Neural cell (in vitro differentiated cells): ENCODE data around the gene PTCD1. TPM values are rescaled to one million over a fixed set of nuclear protein-coding genes. Genes with fewer than 3 reads are reported as not detected.

Experiments
- H2AFZ ChIP-seq: fragments of 200-600, 300-800 bp; sonication (generic), shearing (Covaris generic); 2 replicates; pipeline ENCODE4 v1.6.0; 2014; ENCODE audit warnings: low read depth, mild to moderate bottlenecking, antibody characterized with exemption, low read length, moderate library complexity
- H3F3A ChIP-seq: fragments of 200-600 bp; shearing (Covaris generic); 2 replicates; pipeline ENCODE4 v1.6.1; 2016; ENCODE audit warnings: mild to moderate bottlenecking, moderate library complexity, mixed read lengths, antibody characterized with exemption, low read length; ENCODE audit not compliant: insufficient read depth, poor library complexity, severe bottlenecking
- H3K27ac ChIP-seq: fragments of 200-600, 300-800 bp; sonication (generic), shearing (Covaris generic); 2 replicates; pipeline ENCODE4 v1.5.1; 2014; ENCODE audit warnings: mild to moderate bottlenecking, low read length, moderate library complexity
- H3K27me3 ChIP-seq: fragments of 300-800, 200-600 bp; sonication (generic), shearing (Covaris generic); 2 replicates; pipeline ENCODE4 v1.6.0; 2014; ENCODE audit warnings: mild to moderate bottlenecking, low read depth, low read length, moderate library complexity; ENCODE audit not compliant: insufficient read depth
- H3K36me3 ChIP-seq: fragments of 300-800, 200-600 bp; sonication (generic), shearing (Covaris generic); 2 replicates; pipeline ENCODE4 v1.5.1; 2014; ENCODE audit warnings: mild to moderate bottlenecking, antibody characterized with exemption, low read length, moderate library complexity; ENCODE audit not compliant: insufficient read depth
- H3K4me2 ChIP-seq: fragments of 300-800, 200-600 bp; sonication (generic), shearing (Covaris generic); 2 replicates; pipeline ENCODE4 v1.6.0; 2014; ENCODE audit warnings: mild to moderate bottlenecking, low read length
- H3K4me3 ChIP-seq: fragments of 300-800, 200-600 bp; sonication (generic), shearing (Covaris generic); 2 replicates; pipeline ENCODE4 v1.5.1; 2014; ENCODE audit warnings: mild to moderate bottlenecking, low read length, moderate library complexity
- H3K79me2 ChIP-seq: fragments of 200-600 bp; shearing (Covaris generic); replicated peaks from 2 replicates; pipeline ENCODE4 v1.6.0; 2014; ENCODE audit warnings: mild to moderate bottlenecking, low read length, moderate library complexity; ENCODE audit not compliant: insufficient read depth
- H3K9ac ChIP-seq: fragments of 300-800, 200-600 bp; sonication (generic), shearing (Covaris generic); 2 replicates; pipeline ENCODE4 v1.6.1; 2016; ENCODE audit warnings: mild to moderate bottlenecking, low read length, mixed read lengths
- H3K9me2 ChIP-seq: fragments of 200-600 bp; shearing (Covaris generic); 2 replicates; pipeline ENCODE4 v1.6.1; 2016; ENCODE audit warnings: mild to moderate bottlenecking, low read length, mixed read lengths; ENCODE audit not compliant: insufficient read depth
- H3K9me3 ChIP-seq: fragments of 200-600, 300-800 bp; sonication (generic), shearing (Covaris generic); 2 replicates; pipeline ENCODE4 v1.6.1; 2016; ENCODE audit warnings: mild to moderate bottlenecking, mixed run types, low read length, moderate library complexity, mixed read lengths
- H4K20me1 ChIP-seq: fragments of 200-600 bp; shearing (Covaris generic); 2 replicates; pipeline ENCODE4 v1.6.1; 2016; ENCODE audit warnings: mild to moderate bottlenecking, mixed run types; ENCODE audit not compliant: insufficient read depth
- EP300 ChIP-seq: fragments of 450-650 bp; conservative IDR thresholded peaks from 2 replicates; pipeline ENCODE4 v1.6.1; 2014; ENCODE audit warnings: antibody characterized with exemption, mild to moderate bottlenecking, moderate library complexity; ENCODE audit not compliant: poor library complexity, severe bottlenecking
- EZH2 ChIP-seq: fragments of 200-600, 300-800 bp; shearing (Covaris generic), sonication (generic); IDR thresholded peaks from 2 replicates; pipeline ENCODE4 v1.6.1; 2014; ENCODE audit warnings: antibody characterized with exemption, low read length, borderline replicate concordance, mild to moderate bottlenecking; ENCODE audit not compliant: insufficient read depth, poor library complexity, severe bottlenecking
- MXI1 ChIP-seq: fragments of 450-650 bp; conservative IDR thresholded peaks from 2 replicates; pipeline ENCODE4 v1.6.1; 2014; ENCODE audit warnings: antibody characterized with exemption, mild to moderate bottlenecking; ENCODE audit not compliant: poor library complexity, severe bottlenecking
- POLR2AphosphoS5 ChIP-seq: IDR thresholded peaks from 2 replicates; pipeline ENCODE4 v1.6.1; 2012
- RAD21 ChIP-seq: fragments of 450-650 bp; conservative IDR thresholded peaks from 2 replicates; pipeline ENCODE4 v1.6.1; 2014; ENCODE audit warnings: antibody characterized with exemption, mild to moderate bottlenecking, moderate library complexity
- REST ChIP-seq: IDR thresholded peaks from 2 replicates; pipeline ENCODE4 v1.6.1; 2012; ENCODE audit warnings: borderline replicate concordance
- SMC3 ChIP-seq: fragments of 450-650 bp; conservative IDR thresholded peaks from 2 replicates; pipeline ENCODE4 v1.6.1; 2014; ENCODE audit warnings: antibody characterized with exemption, mild to moderate bottlenecking, moderate library complexity; ENCODE audit not compliant: poor library complexity
- TAF1 ChIP-seq: IDR thresholded peaks from 2 replicates; pipeline ENCODE4 v1.6.1; 2012; ENCODE audit warnings: low read depth
- polyA plus RNA-seq: library from polyadenylated mRNA; depleted of rRNA; stranded (reverse); fragments of >200 nt; gene quantifications from 2 replicates; pipeline ENCODE4 v1.2.3, GENCODE V29; 2014
- TF ChIP-seq, protein P1 (sequence below): fragments of 450-650 bp; IDR thresholded peaks from 2 replicates; pipeline ENCODE4 v1.5.1; 2014; ENCODE audit warnings: antibody characterized with exemption, mild to moderate bottlenecking, moderate library complexity; ENCODE audit not compliant: poor library complexity, severe bottlenecking

The PTCD1 gene
- polyA plus RNA-seq, 1 donor from 2014 or later = 4.0 TPM

GRCh38 chr7:99386584-99387238 lies 51.9 kb downstream of the PTCD1 start:
- Histone ChIP-seq H3K36me3 (no peaks in the 10 kb centered on the region), H2AFZ (no peak overlapping the region), H3K9me3 (no peaks in the 10 kb centered on the region), H4K20me1 (no peaks in the 10 kb centered on the region), H3K27ac (no peak overlapping the region), H3K4me3 (no peak overlapping the region), H3F3A (no peaks in the 10 kb centered on the region), H3K4me2 (no peak overlapping the region), H3K9ac (no peak overlapping the region), H3K79me2 (no peaks in the 10 kb centered on the region), H3K27me3 (no peaks in the 10 kb centered on the region), H3K9me2 (no peaks in the 10 kb centered on the region)
- no peak for TF ChIP-seq EP300
- TF ChIP-seq, protein P1, sequence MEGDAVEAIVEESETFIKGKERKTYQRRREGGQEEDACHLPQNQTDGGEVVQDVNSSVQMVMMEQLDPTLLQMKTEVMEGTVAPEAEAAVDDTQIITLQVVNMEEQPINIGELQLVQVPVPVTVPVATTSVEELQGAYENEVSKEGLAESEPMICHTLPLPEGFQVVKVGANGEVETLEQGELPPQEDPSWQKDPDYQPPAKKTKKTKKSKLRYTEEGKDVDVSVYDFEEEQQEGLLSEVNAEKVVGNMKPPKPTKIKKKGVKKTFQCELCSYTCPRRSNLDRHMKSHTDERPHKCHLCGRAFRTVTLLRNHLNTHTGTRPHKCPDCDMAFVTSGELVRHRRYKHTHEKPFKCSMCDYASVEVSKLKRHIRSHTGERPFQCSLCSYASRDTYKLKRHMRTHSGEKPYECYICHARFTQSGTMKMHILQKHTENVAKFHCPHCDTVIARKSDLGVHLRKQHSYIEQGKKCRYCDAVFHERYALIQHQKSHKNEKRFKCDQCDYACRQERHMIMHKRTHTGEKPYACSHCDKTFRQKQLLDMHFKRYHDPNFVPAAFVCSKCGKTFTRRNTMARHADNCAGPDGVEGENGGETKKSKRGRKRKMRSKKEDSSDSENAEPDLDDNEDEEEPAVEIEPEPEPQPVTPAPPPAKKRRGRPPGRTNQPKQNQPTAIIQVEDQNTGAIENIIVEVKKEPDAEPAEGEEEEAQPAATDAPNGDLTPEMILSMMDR = no peak

DNA sequence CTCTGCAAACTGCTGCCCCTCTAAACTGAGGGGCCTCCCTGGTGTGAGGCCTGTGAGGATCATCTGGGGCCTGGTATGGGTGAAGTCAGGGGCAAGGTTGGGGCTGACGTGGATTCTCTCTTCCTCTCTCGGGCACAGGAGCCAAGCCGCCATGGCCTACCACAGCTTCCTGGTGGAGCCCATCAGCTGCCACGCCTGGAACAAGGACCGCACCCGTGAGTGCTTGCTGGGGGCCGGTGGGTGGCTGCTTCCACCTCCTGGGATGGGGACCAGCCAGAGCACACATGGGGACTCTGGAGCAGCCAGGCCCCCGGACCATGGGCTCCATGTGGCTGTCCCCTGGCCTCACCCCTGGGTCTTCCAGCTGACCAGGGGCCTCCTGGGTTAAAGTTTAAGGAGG lies 53.0 kb downstream of the PTCD1 start:
- H3K4me3 ChIP-seq = no peak overlapping the region
- no peak overlapping the region for H2AFZ ChIP-seq
- H3K27me3 ChIP-seq = no peaks in the 10 kb centered on the region
- H3K36me3 ChIP-seq = no peaks in the 10 kb centered on the region
- no peaks in the 10 kb centered on the region for H4K20me1 ChIP-seq
- no peak overlapping the region for H3K27ac ChIP-seq
- H3F3A ChIP-seq = no peaks in the 10 kb centered on the region
- no peak overlapping the region for H3K4me2 ChIP-seq
- no peaks in the 10 kb centered on the region for H3K9me2 ChIP-seq
- no peak overlapping the region for H3K9ac ChIP-seq
- TF ChIP-seq RAD21 (no peak), MXI1 (no peak), SMC3 (no peak), EP300 (no peak), EZH2 (no peak), TAF1 (no peak), POLR2AphosphoS5 (no peak), REST (no peak)
- TF ChIP-seq, protein P1 = no peak
- no peaks in the 10 kb centered on the region for H3K9me3 ChIP-seq
- H3K79me2 ChIP-seq = no peaks in the 10 kb centered on the region
